ENCODE data around the gene ZNF32. TPM values are rescaled to one million over a fixed set of nuclear protein-coding genes. Genes with fewer than 3 reads are reported as not detected.

ZNF32 gene
- total and polyA plus RNA-seq, 2 of the 4 experiments (the other 2 are of a cell fraction) = 30.1 to 31.2 TPM

GRCh38 chr10:43644252-43644651 is 4.4 kb downstream of the ZNF32 start:
- Histone ChIP-seq H2AK9ac (replicated peaks; ENCODE audit: low read depth, low read length, poor library complexity) (no peak overlapping the region), H3K4me1 (ENCODE audit: control insufficient read depth, insufficient read depth, low read length) (peaks cover 3% of the 10 kb centered on the region; the same call in 1 of the 2 replicates), H3K27me3 (ENCODE audit: control insufficient read depth, insufficient read depth, low read length) (no peaks in the 10 kb centered on the region), H4K91ac (ENCODE audit: insufficient read depth, low read depth, low read length) (no peak overlapping the region), H4K8ac (ENCODE audit: low read depth in 2 of 2, low read length in 2 of 2) (no peak overlapping the region), H3K9ac (ENCODE audit: low read depth, low read length) (no peak overlapping the region), H3K56ac (ENCODE audit: extremely low read depth, insufficient read depth, low read length) (no peak overlapping the region), H3K36me3 (ENCODE audit: control insufficient read depth, insufficient read depth, low read length) (peaks cover 20% of the 10 kb centered on the region), H3K23ac (ENCODE audit: low read depth, low read length) (no peak overlapping the region), H4K20me1 (ENCODE audit: insufficient read depth, low read length) (no peaks in the 10 kb centered on the region), H2BK120ac (ENCODE audit: low read depth, low read length) (no peak overlapping the region), H2AFZ (replicated peaks; ENCODE audit: low read length, poor library complexity) (no peak overlapping the region), H3K4ac (ENCODE audit: low read depth, low read length) (no peak overlapping the region), H2BK15ac (ENCODE audit: low read depth, low read length) (no peak overlapping the region), H3K27ac (ENCODE audit: insufficient read depth, low read length) (no peak overlapping the region), H3K18ac (ENCODE audit: low read depth, low read length) (no peak overlapping the region), H3K4me2 (ENCODE audit: low read depth, low read length) (no peak overlapping the region), H2BK20ac (ENCODE audit: low read depth, low read length) (no peak overlapping the region), H2AK5ac (ENCODE audit: low read depth, low read length) (no peak overlapping the region), H3K4me3 (ENCODE audit: insufficient read depth, low read depth, low read length) (no peak overlapping the region), H3K14ac (replicated peaks; ENCODE audit: low read depth, low read length) (no peak overlapping the region), H3K9me3 (ENCODE audit: control insufficient read depth, insufficient read depth, low read length) (peaks cover 44% of the 10 kb centered on the region), H3K79me1 (ENCODE audit: low read depth in 1 of 2, low read length in 2 of 2) (peaks cover 10% of the 10 kb centered on the region in 2 experiments), H3K9me1 (ENCODE audit: insufficient read depth, low read length) (no peaks in the 10 kb centered on the region), H2BK5ac (ENCODE audit: low read depth, low read length, poor library complexity, severe bottlenecking) (no peak overlapping the region), H4K5ac (ENCODE audit: low read depth, low read length) (no peak overlapping the region)
- ChIA-PET CTCF (no interaction called here), POLR2A (ENCODE audit: unreplicated experiment) (no interaction called here)
- WGBS, 2 experiments (ENCODE audit: extremely low coverage in 2 of 2, insufficient read length in 1 of 2) = no CpG with 5 or more reads among the region's 8 CpGs
- BruUV-seq (replicated peaks) = TSS peak; percentile 74
- ATAC-seq (ENCODE audit: low read depth) (no peak), DNase-seq (peak; percentile 14)
- dilution Hi-C loops (cut with HindIII; ENCODE audit: low sequenced_read_pairs, unreplicated experiment) (no loop called here), in situ Hi-C loops (cut with MboI; ENCODE audit: low sequenced_read_pairs) (no loop called here), intact Hi-C loops (cut with micrococcal nuclease) (no loop called here)
- no peak for TF ChIP-seq CEBPB (IDR thresholded peaks at IDR 0.05; ENCODE audit: low read depth, low read length)
- no peak for TF ChIP-seq RCOR1 (IDR thresholded peaks at IDR 0.05; ENCODE audit: insufficient replicate concordance, low read length)
- no peak for TF ChIP-seq FOS (IDR thresholded peaks at IDR 0.05; ENCODE audit: low read depth, low read length)
- no peak for TF ChIP-seq BHLHE40 (IDR thresholded peaks at IDR 0.05; ENCODE audit: low read depth, low read length)
- TF ChIP-seq RAD21 (IDR thresholded peaks at IDR 0.05; ENCODE audit: low read length) = no peak
- no peak for TF ChIP-seq MAZ (IDR thresholded peaks at IDR 0.05; ENCODE audit: borderline replicate concordance, low read depth, low read length)
- TF ChIP-seq ELK1 (IDR thresholded peaks at IDR 0.05; ENCODE audit: borderline replicate concordance, low read depth, low read length) = no peak
- no peak for TF ChIP-seq CTCF (conservative IDR thresholded peaks at IDR 0.05; ENCODE audit: low read depth, low read length)
- no peak for TF ChIP-seq RFX5 (IDR thresholded peaks at IDR 0.05; ENCODE audit: low read depth, low read length)
- no peak for TF ChIP-seq NFE2L2 (IDR thresholded peaks at IDR 0.05; ENCODE audit: low read depth, low read length)
- no peak for TF ChIP-seq MXI1 (IDR thresholded peaks at IDR 0.05; ENCODE audit: borderline replicate concordance, low read depth, low read length)
